HCT116 (cell line): ENCODE measurements around the gene TBL1X. TPM values are rescaled to one million over a fixed set of nuclear protein-coding genes. Genes with fewer than 3 reads are reported as not detected.

Experiments used
- ATAC-seq: fragments of 200-7000 bp; cut with Tn5 transposase; 2 replicates; pipeline ENCODE4 v1.9.1; 2020; ENCODE audit warnings: mild to moderate bottlenecking, moderate library complexity
- BruUV-seq: library from RNA; stranded (reverse); fragments of 400-500 nt; replicated peaks from 2 replicates; lab custom pipeline; 2021; lab: Mats Ljungman, UMichigan
- CTCF ChIA-PET: fragments of 300-600 bp; sonication (Branson Sonifier 250); formaldehyde crosslinking; loops from one replicate; lab custom pipeline; 2021; ENCODE audit warnings: antibody characterized with exemption; lab: Charles Lee
- POLR2A ChIA-PET: fragments of 300-600, 350-600 bp; sonication (Branson Sonifier 250); formaldehyde crosslinking; loops from one replicate; lab custom pipeline; 2021; ENCODE audit warnings: antibody characterized with exemption; lab: Charles Lee
- RAD21 ChIA-PET, 2 experiments: fragments of 300-600 bp; sonication (Branson Sonifier 250); formaldehyde crosslinking; loops; one replicate each; lab custom pipeline; 2023; ENCODE audit warnings: low total read pairs in 2 of 2; ENCODE audit not compliant: uncharacterized antibody in 2 of 2, unreplicated experiment in 2 of 2, low non-redundant PET in 1 of 2; lab: Charles Lee
- DNase-seq: peaks from one replicate; pipeline ENCODE4 v3.0.0-alpha.2; 2010; ENCODE audit warnings: low read depth, low spot score
- H2AFZ ChIP-seq: fragments of 200-600 bp; shearing (Covaris generic), sonication (generic); 2 replicates; pipeline ENCODE4 v1.6.1; 2017; ENCODE audit warnings: low read depth, mixed run types, mixed read lengths, antibody characterized with exemption, low read length; ENCODE audit not compliant: poor library complexity, severe bottlenecking
- H3K27ac ChIP-seq: 2 replicates; pipeline ENCODE4 v1.5.1; 2012; ENCODE audit warnings: low read depth, low read length
- H3K27me3 ChIP-seq: fragments of 200-600 bp; sonication (generic); 2 replicates; pipeline ENCODE4 v1.6.1; 2016; ENCODE audit warnings: mixed run types, low read length, mixed read lengths; ENCODE audit not compliant: insufficient read depth
- H3K36me3 ChIP-seq, 2 experiments: fragments of 200-500 bp in 1 of 2; fragments of 200-600 bp in 1 of 2; sonication (Bioruptor generic) in 1 of 2; sonication (generic) in 1 of 2; 2 replicates each; pipeline versions ENCODE4 v1.5.1 to v1.6.1; 2014 to 2016; ENCODE audit warnings: low read length in 2 of 2, inconsistent platforms in 1 of 2, mixed read lengths in 1 of 2, mixed run types in 1 of 2; ENCODE audit not compliant: insufficient read depth in 2 of 2, control insufficient read depth in 1 of 2
- H3K4me1 ChIP-seq, 2 experiments: fragments of 200-600 bp in 1 of 2; sonication (generic) in 1 of 2; 2 replicates each; pipeline versions ENCODE4 v1.5.1 to v1.6.1; 2012 to 2017; ENCODE audit warnings: low read length in 2 of 2, inconsistent platforms in 1 of 2, mild to moderate bottlenecking in 1 of 2, mixed read lengths in 1 of 2, mixed run types in 1 of 2, moderate library complexity in 1 of 2; ENCODE audit not compliant: insufficient read depth in 2 of 2, control insufficient read depth in 1 of 2
- H3K4me2 ChIP-seq: fragments of 200-600 bp; sonication (generic); 2 replicates; pipeline ENCODE4 v1.6.1; 2017; ENCODE audit warnings: mixed run types, low read length, mixed read lengths
- H3K4me3 ChIP-seq, 2 experiments: fragments of 200-600 bp in 1 of 2; sonication (generic) in 1 of 2; replicated peaks in 1 of 2; 2 replicates each; pipeline ENCODE4 v1.5.1; 2011 to 2016; ENCODE audit warnings: low read length in 2 of 2, control low read depth in 1 of 2, low read depth in 1 of 2, mild to moderate bottlenecking in 1 of 2, mixed read lengths in 1 of 2, mixed run types in 1 of 2
- H3K79me2 ChIP-seq: fragments of 200-600 bp; sonication (generic); 2 replicates; pipeline ENCODE4 v1.6.1; 2017; ENCODE audit warnings: mild to moderate bottlenecking, mixed run types, low read length, moderate library complexity, mixed read lengths; ENCODE audit not compliant: insufficient read depth
- H3K9ac ChIP-seq: fragments of 200-600 bp; sonication (generic); 2 replicates; pipeline ENCODE4 v1.6.1; 2016; ENCODE audit warnings: low read length, mixed read lengths
- H3K9me2 ChIP-seq: fragments of 200-600 bp; sonication (generic), shearing (Covaris generic); 2 replicates; pipeline ENCODE4 v1.6.1; 2017; ENCODE audit warnings: mixed run types, mild to moderate bottlenecking, moderate library complexity; ENCODE audit not compliant: insufficient read depth
- H3K9me3 ChIP-seq, 2 experiments: fragments of 200-500 bp in 1 of 2; fragments of 200-600 bp in 1 of 2; sonication (Bioruptor generic) in 1 of 2; sonication (generic) in 1 of 2; 2 replicates each; pipeline ENCODE4 v1.6.1; 2014 to 2017; ENCODE audit warnings: low read length in 2 of 2, mixed read lengths in 2 of 2, inconsistent platforms in 1 of 2, low read depth in 1 of 2, mild to moderate bottlenecking in 1 of 2, mixed run types in 1 of 2, moderate library complexity in 1 of 2; ENCODE audit not compliant: control insufficient read depth in 1 of 2, insufficient read depth in 1 of 2
- H4K20me1 ChIP-seq: fragments of 200-600 bp; sonication (generic), shearing (Covaris generic); 2 replicates; pipeline ENCODE4 v1.6.1; 2017; ENCODE audit warnings: mixed run types, mild to moderate bottlenecking, moderate library complexity; ENCODE audit not compliant: insufficient read depth
- CBX3 ChIP-seq: IDR thresholded peaks from 2 replicates; pipeline ENCODE4 v1.6.1; 2012; ENCODE audit warnings: low read depth
- CEBPB ChIP-seq: IDR thresholded peaks from 2 replicates; pipeline ENCODE4 v1.6.1; 2012; ENCODE audit warnings: low read depth
- FOSL1 ChIP-seq: IDR thresholded peaks from 2 replicates; pipeline ENCODE4 v1.6.1; 2012; ENCODE audit warnings: low read depth
- POLR2A ChIP-seq: IDR thresholded peaks from 2 replicates; pipeline ENCODE4 v1.7.0; 2011; ENCODE audit warnings: borderline replicate concordance; ENCODE audit not compliant: insufficient read depth, insufficient read length; ENCODE audit errors: extremely low read depth
- POLR2AphosphoS5 ChIP-seq: IDR thresholded peaks from 2 replicates; pipeline ENCODE4 v1.6.1; 2011; ENCODE audit warnings: mild to moderate bottlenecking, low read depth, low read length, moderate library complexity
- SP1 ChIP-seq: IDR thresholded peaks from 2 replicates; pipeline ENCODE4 v1.6.1; 2012; ENCODE audit warnings: low read depth
- SRF ChIP-seq: IDR thresholded peaks from 2 replicates; pipeline ENCODE4 v1.6.1; 2012; ENCODE audit warnings: low read depth
- TCF7L2 ChIP-seq: IDR thresholded peaks from 2 replicates; pipeline ENCODE4 v1.7.0; 2011; ENCODE audit warnings: borderline replicate concordance, inconsistent platforms; ENCODE audit not compliant: insufficient read depth, insufficient read length; ENCODE audit errors: extremely low read depth
- YY1 ChIP-seq: IDR thresholded peaks from 2 replicates; pipeline ENCODE4 v1.6.1; 2011; ENCODE audit warnings: low read length, low read depth, moderate library complexity, mild to moderate bottlenecking; ENCODE audit not compliant: insufficient replicate concordance; ENCODE audit errors: extremely low read depth
- ZFX ChIP-seq: fragments of 450-650 bp; IDR thresholded peaks from 2 replicates; pipeline ENCODE4 v1.6.1; 2017
- ZNF274 ChIP-seq: fragments of 200-500 bp; sonication (Bioruptor generic); IDR thresholded peaks from 2 replicates; pipeline ENCODE4 v1.6.1; 2014; ENCODE audit warnings: mild to moderate bottlenecking, low read depth, low read length, inconsistent platforms
- intact Hi-C: fragments of 100-400 bp; cut with micrococcal nuclease; formaldehyde crosslinking; loops from 2 replicates; pipeline ENCODE4 v1.10.0; 2022
- total RNA-seq: library from RNA; stranded (reverse); gene quantifications from one replicate; pipeline ENCODE4 v1.2.1, GENCODE V29; 2021; ENCODE audit not compliant: unreplicated experiment
- TF ChIP-seq, protein P1 (sequence below), 3 experiments: fragments of 200-600 bp in 1 of 3; sonication (generic) in 1 of 3; IDR thresholded peaks in 2 of 3; conservative IDR thresholded peaks in 1 of 3; 2 replicates each; pipeline ENCODE4 v1.5.1; 2012 to 2017; ENCODE audit warnings: low read depth in 2 of 3, low read length in 2 of 3, antibody characterized with exemption in 1 of 3, borderline replicate concordance in 1 of 3, control low read depth in 1 of 3, mild to moderate bottlenecking in 1 of 3, mixed read lengths in 1 of 3, mixed run types in 1 of 3, moderate library complexity in 1 of 3; ENCODE audit not compliant: insufficient read depth in 1 of 3

The TBL1X gene
- total RNA-seq, 1 experiment from 2014 or later = 37.8 TPM

DNA sequence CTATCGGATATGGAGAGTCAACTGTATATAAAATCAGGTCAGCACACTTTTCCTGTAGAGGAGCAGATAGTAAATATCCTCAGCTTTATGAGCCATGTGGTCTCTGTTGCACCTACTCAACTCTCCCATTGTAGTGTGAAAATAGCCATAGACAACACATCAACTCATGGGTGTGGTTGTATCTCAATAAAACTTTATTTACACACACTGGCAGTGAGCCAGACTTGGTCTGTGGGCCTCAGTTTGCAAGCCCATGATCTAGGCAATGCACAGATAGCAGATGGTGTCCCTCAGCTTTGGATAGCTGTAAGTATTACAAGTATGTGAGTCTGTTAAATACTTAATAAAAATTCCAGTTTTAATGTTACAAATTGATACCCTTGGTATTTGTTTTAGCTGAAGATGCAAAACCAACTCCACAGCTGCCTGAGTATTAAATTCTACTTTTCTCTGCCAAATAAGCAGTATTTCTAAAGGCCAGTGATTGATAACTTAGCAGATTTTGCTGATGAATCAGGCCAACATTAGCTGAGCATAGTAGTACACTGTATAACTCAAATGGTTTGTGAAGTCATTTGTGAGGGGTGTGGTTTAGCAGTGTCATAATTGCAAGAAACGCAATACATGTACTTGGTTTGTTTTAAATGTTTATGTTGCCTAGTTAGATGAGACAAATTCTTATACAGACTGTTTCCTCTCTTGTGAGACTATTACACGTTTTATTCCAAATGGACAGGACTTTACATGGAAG, 213.5 kb downstream of the TBL1X start:
- ChIA-PET POLR2A (no interaction called here), CTCF (no interaction called here), RAD21 (no interaction called here)
- DNase-seq (no peak), ATAC-seq (no peak)
- no peaks in the 10 kb centered on the region for H3K9me2 ChIP-seq
- no peaks in the 10 kb centered on the region for H3K79me2 ChIP-seq
- no peaks in the 10 kb centered on the region for H4K20me1 ChIP-seq
- H3K27ac ChIP-seq = no peak overlapping the region
- intact Hi-C loops = no loop called here
- BruUV-seq = no TSS peak
- no peaks in the 10 kb centered on the region for H3K36me3 ChIP-seq
- no peak overlapping the region for H2AFZ ChIP-seq
- no peaks in the 10 kb centered on the region for H3K27me3 ChIP-seq
- H3K4me2 ChIP-seq = no peak overlapping the region
- no peaks in the 10 kb centered on the region for H3K9me3 ChIP-seq
- no peak overlapping the region for H3K4me3 ChIP-seq
- TF ChIP-seq ZFX = no peak
- TF ChIP-seq TCF7L2 = no peak
- no peak for TF ChIP-seq FOSL1
- no peak for TF ChIP-seq YY1
- no peak for TF ChIP-seq SP1
- TF ChIP-seq ZNF274 = no peak
- no peak for TF ChIP-seq CEBPB
- TF ChIP-seq, protein P1, sequence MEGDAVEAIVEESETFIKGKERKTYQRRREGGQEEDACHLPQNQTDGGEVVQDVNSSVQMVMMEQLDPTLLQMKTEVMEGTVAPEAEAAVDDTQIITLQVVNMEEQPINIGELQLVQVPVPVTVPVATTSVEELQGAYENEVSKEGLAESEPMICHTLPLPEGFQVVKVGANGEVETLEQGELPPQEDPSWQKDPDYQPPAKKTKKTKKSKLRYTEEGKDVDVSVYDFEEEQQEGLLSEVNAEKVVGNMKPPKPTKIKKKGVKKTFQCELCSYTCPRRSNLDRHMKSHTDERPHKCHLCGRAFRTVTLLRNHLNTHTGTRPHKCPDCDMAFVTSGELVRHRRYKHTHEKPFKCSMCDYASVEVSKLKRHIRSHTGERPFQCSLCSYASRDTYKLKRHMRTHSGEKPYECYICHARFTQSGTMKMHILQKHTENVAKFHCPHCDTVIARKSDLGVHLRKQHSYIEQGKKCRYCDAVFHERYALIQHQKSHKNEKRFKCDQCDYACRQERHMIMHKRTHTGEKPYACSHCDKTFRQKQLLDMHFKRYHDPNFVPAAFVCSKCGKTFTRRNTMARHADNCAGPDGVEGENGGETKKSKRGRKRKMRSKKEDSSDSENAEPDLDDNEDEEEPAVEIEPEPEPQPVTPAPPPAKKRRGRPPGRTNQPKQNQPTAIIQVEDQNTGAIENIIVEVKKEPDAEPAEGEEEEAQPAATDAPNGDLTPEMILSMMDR (IDR thresholded peaks at IDR 0.05 in 2 of 3, conservative IDR thresholded peaks at IDR 0.05 in 1 of 3; ENCODE audit: borderline replicate concordance in 1 of 3, insufficient read depth in 1 of 3, low read depth in 2 of 3, low read length in 2 of 3) = no peak
- no peak for TF ChIP-seq SRF
- no peak for TF ChIP-seq POLR2AphosphoS5
- no peak for TF ChIP-seq POLR2A
- no peak for TF ChIP-seq CBX3
- H3K9ac ChIP-seq = no peak overlapping the region
- no peaks in the 10 kb centered on the region for H3K4me1 ChIP-seq
